Stomach (tissue), 9 donors: ENCODE measurements around the gene C9orf50. TPM values are rescaled to one million over a fixed set of nuclear protein-coding genes. Genes with fewer than 3 reads are reported as not detected.
A peak's percentile ranks its signal among the peaks of the same experiment; 100 is the strongest.

ENCODE experiments used
- DNase-seq, 2 donors: peaks; one replicate each; pipeline versions ENCODE4 v3.0.0 to v3.0.0-alpha.2; 2013 to 2019
- H3K27ac ChIP-seq, 5 donors: fragments of 200-600 bp in 4 of 5; sonication (generic) in 4 of 5; one replicate each; pipeline ENCODE4 v1.5.1; 2013 to 2019; ENCODE audit warnings: mild to moderate bottlenecking in 1 of 5, moderate library complexity in 1 of 5
- H3K27me3 ChIP-seq, 3 donors: fragments of 200-600 bp; sonication (generic); one replicate each; pipeline ENCODE4 v1.5.1; 2017 to 2019; ENCODE audit warnings: mixed run types in 1 of 3
- H3K36me3 ChIP-seq, 4 donors: fragments of 200-600 bp; sonication (generic); 1 replicate in 3 of 4; 2 replicates in 1 of 4; pipeline ENCODE4 v1.5.1; 2016 to 2019
- H3K4me1 ChIP-seq, 4 donors: fragments of 200-600 bp; sonication (generic); one replicate each; pipeline ENCODE4 v1.5.1; 2016 to 2019
- H3K4me3 ChIP-seq, 4 donors: fragments of 200-600 bp; sonication (generic) in 3 of 4; one replicate each; pipeline ENCODE4 v1.5.1; 2016 to 2019; ENCODE audit warnings: mild to moderate bottlenecking in 1 of 4
- H3K9me3 ChIP-seq, 4 donors: fragments of 200-600 bp; sonication (generic); one replicate each; pipeline ENCODE4 v1.5.1; 2016 to 2019
- CTCF ChIP-seq, 7 experiments: fragments of 450-650 bp in 4 of 7; fragments of 200-600 bp in 3 of 7; sonication (generic) in 3 of 7; IDR thresholded peaks; one replicate each; pipeline ENCODE4 v1.5.1; 2016 to 2019; ENCODE audit warnings: antibody characterized with exemption in 7 of 7, control low read depth in 2 of 7, mild to moderate bottlenecking in 1 of 7
- EP300 ChIP-seq: sonication (generic); formaldehyde crosslinking; IDR thresholded peaks from one replicate; pipeline ENCODE4 v1.6.1; 2017; ENCODE audit warnings: antibody characterized with exemption
- POLR2A ChIP-seq, 4 donors: fragments of 450-650 bp; IDR thresholded peaks; one replicate each; pipeline ENCODE4 v1.6.1; 2016; ENCODE audit warnings: antibody characterized with exemption in 4 of 4, control low read depth in 2 of 4, mild to moderate bottlenecking in 1 of 4, moderate library complexity in 1 of 4
- POLR2AphosphoS5 ChIP-seq, 3 donors: sonication (generic); formaldehyde crosslinking; IDR thresholded peaks; one replicate each; pipeline ENCODE4 v1.6.1; 2016; ENCODE audit warnings: antibody characterized with exemption in 3 of 3
- WGBS, 5 donors: extraction: QIAGEN DNeasy Blood & Tissue Kit in 3 of 5; methylation state at CpG; one replicate each; pipeline versions ENCODE4 v1.1.5 to v1.1.7; 2013 to 2018; 5-methylcytosine and 5-hydroxymethylcytosine counted together
- intact Hi-C: fragments of 100-400 bp; cut with DNase I; formaldehyde crosslinking; loops from one replicate; pipeline ENCODE4 v1.15.1; 2023; ENCODE audit warnings: low total_unique reads
- polyA plus RNA-seq, 3 donors: library from polyadenylated mRNA; stranded (reverse); fragments of 200-250 nt; gene quantifications; one replicate each; pipeline ENCODE4 v1.2.3, GENCODE V29; 2013
- total RNA-seq, 5 donors: library from RNA; depleted of rRNA; stranded (reverse); fragments of >200 nt; gene quantifications; one replicate each; pipeline versions ENCODE4 v1.1.0 to v1.2.3, GENCODE V29; 2014 to 2016
- donor health status: healthy with polysubstance abuse.
- donor health status: Bipolar disorder and iron deficiency.
- donor health status: healthy.

C9orf50 gene
- total and polyA plus RNA-seq, 8 donors: 0.13 TPM; not detected in 7

- H3K27ac ChIP-seq: peak overlapping the region in 2 of 5 donors; percentile 3 to 19
- H3K4me1 ChIP-seq: peaks cover 14 to 19% (median 16%) of the 10 kb centered on the region in 4 donors
- intact Hi-C loops: no loop called here
- no peak for TF ChIP-seq EP300
- no peak for TF ChIP-seq CTCF (IDR thresholded peaks at IDR 0.05)
- TF ChIP-seq POLR2A (IDR thresholded peaks at IDR 0.05): no peak
- no peak for TF ChIP-seq POLR2AphosphoS5 (IDR thresholded peaks at IDR 0.05)
- H3K4me3 ChIP-seq: no peak overlapping the region
- H3K9me3 ChIP-seq: no peaks in the 10 kb centered on the region
- no peaks in the 10 kb centered on the region for H3K36me3 ChIP-seq
- no peak for DNase-seq
- 64 to 75% (median 69%) methylated on average over 13 of the region's 13 CpGs for WGBS, 5 donors
- H3K27me3 ChIP-seq: no peaks in the 10 kb centered on the region
These were observed 45.9 kb downstream of the C9orf50 start for GRCh38 chr9:129574911-129575585.

GRCh38 chr9:129573977-129574376 is 46.9 kb downstream of the C9orf50 start:
- Histone ChIP-seq H3K4me3 (no peak overlapping the region), H3K27ac (no peak overlapping the region), H3K9me3 (no peaks in the 10 kb centered on the region), H3K27me3 (peaks cover 0 to 3% (median 3%) of the 10 kb centered on the region in 3 donors), H3K36me3 (no peaks in the 10 kb centered on the region), H3K4me1 (peaks cover 24 to 30% (median 27%) of the 10 kb centered on the region in 4 donors)
- 93 to 99% (median 96%) methylated on average over 5 of the region's 5 CpGs for WGBS, 5 donors
- no peak for DNase-seq
- intact Hi-C loops: no loop called here
- TF ChIP-seq POLR2A (IDR thresholded peaks at IDR 0.05) (no peak), EP300 (no peak), CTCF (IDR thresholded peaks at IDR 0.05) (no peak), POLR2AphosphoS5 (IDR thresholded peaks at IDR 0.05) (no peak)

- no peak overlapping the region for H3K27ac ChIP-seq
- no peaks in the 10 kb centered on the region for H3K9me3 ChIP-seq
- DNase-seq: no peak
- no peaks in the 10 kb centered on the region for H3K36me3 ChIP-seq
- no peak for TF ChIP-seq CTCF (IDR thresholded peaks at IDR 0.05)
- TF ChIP-seq POLR2A (IDR thresholded peaks at IDR 0.05): no peak
- no peak for TF ChIP-seq EP300
- TF ChIP-seq POLR2AphosphoS5 (IDR thresholded peaks at IDR 0.05): no peak
- intact Hi-C loops: no loop called here
- peaks cover 36 to 44% (median 41%) of the 10 kb centered on the region in 4 donors for H3K4me1 ChIP-seq
- WGBS, 5 donors: 83 to 93% (median 91%) methylated on average over 6 to 10 of the region's 10 CpGs
- H3K27me3 ChIP-seq: peaks cover 0 to 11% (median 9%) of the 10 kb centered on the region in 3 donors
- no peak overlapping the region for H3K4me3 ChIP-seq
These were observed 48.4 kb downstream of the C9orf50 start for GRCh38 chr9:129572517-129572916.

- no peak for DNase-seq
- TF ChIP-seq POLR2A (IDR thresholded peaks at IDR 0.05): no peak
- no peak for TF ChIP-seq EP300
- TF ChIP-seq CTCF (IDR thresholded peaks at IDR 0.05): no peak
- no peak for TF ChIP-seq POLR2AphosphoS5 (IDR thresholded peaks at IDR 0.05)
- intact Hi-C loops: no loop called here
- no peaks in the 10 kb centered on the region for H3K36me3 ChIP-seq
- H3K4me1 ChIP-seq: peaks cover 36 to 48% (median 45%) of the 10 kb centered on the region in 4 donors
- 92 to 98% (median 97%) methylated on average over 3 to 7 of the region's 7 CpGs for WGBS, 5 donors
- peaks cover 0 to 11% (median 9%) of the 10 kb centered on the region in 3 donors for H3K27me3 ChIP-seq
- H3K9me3 ChIP-seq: no peaks in the 10 kb centered on the region
- H3K4me3 ChIP-seq: no peak overlapping the region
- H3K27ac ChIP-seq: peak overlapping the region in 1 of 5 donors; percentile 90
These were observed 48.9 kb downstream of the C9orf50 start for GRCh38 chr9:129572052-129572425.
